Smooth muscle cell (in vitro differentiated cells): ENCODE measurements around the gene SLIT3. TPM values are rescaled to one million over a fixed set of nuclear protein-coding genes. Genes with fewer than 3 reads are reported as not detected.

ENCODE experiments used
- DNase-seq: peaks from one replicate; lab custom pipeline; 2025; ENCODE audit not compliant: unreplicated experiment; lab: John Stamatoyannopoulos, UW
- H2AFZ ChIP-seq: fragments of 200-600 bp; sonication (generic); 2 replicates; pipeline ENCODE4 v1.6.0; 2016; ENCODE audit warnings: antibody characterized with exemption, low read depth, mild to moderate bottlenecking
- H3F3A ChIP-seq: fragments of 200-600 bp; sonication (generic); 2 replicates; pipeline ENCODE4 v1.6.0; 2017; ENCODE audit warnings: antibody characterized with exemption, low read depth
- H3K27ac ChIP-seq: fragments of 200-600 bp; sonication (generic); 2 replicates; pipeline ENCODE4 v1.5.1; 2016; ENCODE audit warnings: low read depth, mild to moderate bottlenecking
- H3K27me3 ChIP-seq: fragments of 200-600 bp; sonication (generic); 2 replicates; pipeline ENCODE4 v1.6.1; 2016; ENCODE audit warnings: low read depth, mild to moderate bottlenecking
- H3K36me3 ChIP-seq: fragments of 200-600 bp; sonication (generic); 2 replicates; pipeline ENCODE4 v1.5.1; 2016; ENCODE audit warnings: low read depth
- H3K4me1 ChIP-seq: fragments of 200-600 bp; sonication (generic); 2 replicates; pipeline ENCODE4 v1.5.1; 2016; ENCODE audit warnings: low read depth
- H3K4me2 ChIP-seq: fragments of 200-600 bp; sonication (generic); 2 replicates; pipeline ENCODE4 v1.6.0; 2016; ENCODE audit warnings: mild to moderate bottlenecking
- H3K4me3 ChIP-seq: fragments of 200-600 bp; sonication (generic); 2 replicates; pipeline ENCODE4 v1.5.1; 2016; ENCODE audit warnings: mild to moderate bottlenecking
- H3K79me2 ChIP-seq: fragments of 200-600 bp; sonication (generic); 2 replicates; pipeline ENCODE4 v1.6.0; 2016; ENCODE audit warnings: low read depth, mild to moderate bottlenecking
- H3K9ac ChIP-seq: fragments of 200-600 bp; sonication (generic); 2 replicates; pipeline ENCODE4 v1.6.0; 2016; ENCODE audit warnings: low read depth
- H3K9me3 ChIP-seq: fragments of 200-600 bp; sonication (generic); replicated peaks from 2 replicates; pipeline ENCODE4 v1.5.1; 2016; ENCODE audit warnings: low read depth
- H4K20me1 ChIP-seq: fragments of 200-600 bp; sonication (generic); 2 replicates; pipeline ENCODE4 v1.6.0; 2016; ENCODE audit warnings: low read depth
- CTCF ChIP-seq: fragments of 200-600 bp; sonication (generic); IDR thresholded peaks from 2 replicates; pipeline ENCODE4 v1.5.1; 2017; ENCODE audit warnings: borderline replicate concordance, mild to moderate bottlenecking, antibody characterized with exemption; ENCODE audit not compliant: insufficient read depth, poor library complexity, severe bottlenecking
- WGBS: methylation state at CpG from one replicate; pipeline ENCODE4 v1.1.7; 2016; ENCODE audit warnings: low lambda C conversion rate; 5-methylcytosine and 5-hydroxymethylcytosine counted together
- polyA plus RNA-seq: library from polyadenylated mRNA; unstranded; fragments of >200 nt; fragmentation: Nextera tagmentation; extraction: Ambion mirVana; gene quantifications from 2 replicates; pipeline ENCODE4 v1.2.1, GENCODE V29; 2016
- total RNA-seq: library from RNA; depleted of rRNA; stranded (reverse); fragments of >200 nt; gene quantifications from 2 replicates; pipeline ENCODE4 v1.2.3, GENCODE V29; 2014

Gene SLIT3
- total and polyA plus RNA-seq, 2 experiments from 2014 or later = 25.4 to 29.5 TPM

DNA sequence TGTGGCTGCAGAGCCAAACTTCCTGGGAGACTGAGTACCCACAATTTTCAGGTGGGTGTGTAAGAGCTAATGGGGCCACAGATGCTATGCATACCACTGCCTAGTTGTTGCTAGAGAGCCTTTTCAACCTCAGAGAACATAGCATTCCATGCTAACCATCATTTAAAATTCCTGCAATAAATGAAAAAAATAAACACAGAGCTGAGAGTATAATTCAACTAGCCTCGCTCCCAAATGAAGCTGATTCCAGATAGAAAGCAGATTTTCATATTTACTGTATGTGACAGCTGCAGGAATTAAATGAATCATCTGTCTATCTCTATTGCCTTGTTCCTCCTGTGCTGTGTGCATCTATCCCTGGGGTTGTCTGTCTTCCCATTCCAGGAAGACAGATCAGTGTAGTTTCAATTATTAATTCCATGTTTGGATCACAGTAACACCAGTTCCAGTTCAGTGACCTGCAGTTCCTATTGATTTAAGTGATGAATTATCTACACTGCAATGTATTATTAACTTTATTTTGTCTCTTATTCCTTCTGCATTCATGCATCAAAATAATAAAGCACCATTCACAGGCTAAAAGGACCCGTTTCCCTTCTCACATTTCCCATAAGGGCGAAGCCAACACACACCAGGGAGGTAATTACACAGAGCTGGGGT, 324.5 kb downstream of the SLIT3 start:
- no peaks in the 10 kb centered on the region for H3K79me2 ChIP-seq
- 70% methylated on average over 3 of the region's 3 CpGs for WGBS
- H3K4me2 ChIP-seq = no peak overlapping the region
- no peaks in the 10 kb centered on the region for H3K4me1 ChIP-seq
- H3F3A ChIP-seq = no peaks in the 10 kb centered on the region
- H2AFZ ChIP-seq = no peak overlapping the region
- no peak for DNase-seq
- H3K36me3 ChIP-seq = no peaks in the 10 kb centered on the region
- TF ChIP-seq CTCF = no peak
- no peaks in the 10 kb centered on the region for H4K20me1 ChIP-seq
- no peak overlapping the region for H3K27ac ChIP-seq
- no peak overlapping the region for H3K4me3 ChIP-seq
- H3K27me3 ChIP-seq = no peaks in the 10 kb centered on the region
- H3K9me3 ChIP-seq = no peaks in the 10 kb centered on the region
- no peak overlapping the region for H3K9ac ChIP-seq

DNA sequence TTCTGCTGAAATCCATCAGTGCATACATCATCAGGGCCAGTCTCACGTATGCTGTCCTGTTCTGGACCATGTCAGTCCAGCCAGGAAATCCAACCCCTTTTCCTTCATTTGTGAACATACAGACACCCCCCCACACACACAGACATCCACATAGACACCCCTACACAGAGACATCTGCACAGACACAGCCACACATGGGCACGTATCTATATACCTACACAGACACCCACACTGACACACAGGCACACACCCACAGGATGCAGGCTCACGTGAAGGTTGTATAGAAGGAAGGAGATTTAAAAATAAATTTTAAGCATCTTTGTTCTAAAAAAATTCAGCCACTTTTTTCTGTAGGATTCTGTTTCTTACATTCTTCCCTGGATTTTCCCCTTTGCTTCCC, 325.6 kb downstream of the SLIT3 start:
- 82% methylated on average over 3 of the region's 3 CpGs for WGBS
- H4K20me1 ChIP-seq = no peaks in the 10 kb centered on the region

GRCh38 chr5:168974082-168974481, 326.9 kb downstream of the SLIT3 start:
- H3K9me3 ChIP-seq = no peaks in the 10 kb centered on the region
- no peak overlapping the region for H3K4me3 ChIP-seq
- no peak overlapping the region for H3K9ac ChIP-seq
- H3K27me3 ChIP-seq = peaks cover 4% of the 10 kb centered on the region
- H2AFZ ChIP-seq = no peak overlapping the region
- no peak for TF ChIP-seq CTCF
- H3F3A ChIP-seq = no peaks in the 10 kb centered on the region
- DNase-seq = no peak
- H3K27ac ChIP-seq = no peak overlapping the region
- H3K4me2 ChIP-seq = peak overlapping the region; percentile 28
- WGBS = 71% methylated on average over 2 of the region's 2 CpGs
- H3K4me1 ChIP-seq = no peaks in the 10 kb centered on the region
- no peaks in the 10 kb centered on the region for H4K20me1 ChIP-seq
- no peaks in the 10 kb centered on the region for H3K79me2 ChIP-seq
- H3K36me3 ChIP-seq = no peaks in the 10 kb centered on the region

More for the DNA sequence above, 325.6 kb downstream of the SLIT3 start:
- H3K27ac ChIP-seq = no peak overlapping the region
- DNase-seq = no peak
- no peaks in the 10 kb centered on the region for H3K4me1 ChIP-seq
- H3K9me3 ChIP-seq = no peaks in the 10 kb centered on the region
- no peak overlapping the region for H3K9ac ChIP-seq
- H3K36me3 ChIP-seq = no peaks in the 10 kb centered on the region
- TF ChIP-seq CTCF = no peak
- no peaks in the 10 kb centered on the region for H3K79me2 ChIP-seq
- H3K27me3 ChIP-seq = peaks cover 4% of the 10 kb centered on the region
- no peak overlapping the region for H3K4me3 ChIP-seq
- H3K4me2 ChIP-seq = no peak overlapping the region
- no peaks in the 10 kb centered on the region for H3F3A ChIP-seq
- H2AFZ ChIP-seq = no peak overlapping the region

DNA sequence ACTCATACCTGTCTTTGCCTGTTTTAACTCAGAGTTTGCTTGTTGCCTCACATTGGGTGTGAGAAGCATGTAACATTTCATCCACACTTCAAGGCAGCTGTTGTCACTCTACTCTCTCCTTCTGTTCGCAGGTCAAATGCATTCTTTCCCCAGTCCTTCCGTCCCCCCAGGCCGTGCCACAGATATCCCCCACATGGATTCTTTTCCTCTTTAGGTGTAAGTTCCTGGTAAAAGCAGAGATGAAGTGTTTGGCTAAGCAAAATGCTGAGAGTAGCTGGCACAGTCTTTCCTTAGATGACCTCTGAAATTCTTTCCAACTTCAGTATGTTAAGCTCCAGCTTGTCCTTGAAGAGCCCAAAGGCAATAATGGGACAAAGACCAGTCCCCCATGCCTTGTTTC, 328.2 kb downstream of the SLIT3 start:
- no peaks in the 10 kb centered on the region for H3K36me3 ChIP-seq
- no peak overlapping the region for H2AFZ ChIP-seq
- no peaks in the 10 kb centered on the region for H3K9me3 ChIP-seq
- H4K20me1 ChIP-seq = no peaks in the 10 kb centered on the region
- H3K4me1 ChIP-seq = no peaks in the 10 kb centered on the region
- no peak overlapping the region for H3K27ac ChIP-seq
- no peaks in the 10 kb centered on the region for H3F3A ChIP-seq
- no peak overlapping the region for H3K4me3 ChIP-seq
- no peaks in the 10 kb centered on the region for H3K79me2 ChIP-seq
- no peak overlapping the region for H3K4me2 ChIP-seq
- H3K9ac ChIP-seq = no peak overlapping the region
- no peak for DNase-seq
- H3K27me3 ChIP-seq = peaks cover 4% of the 10 kb centered on the region
- WGBS = 72% methylated on average over 3 of the region's 3 CpGs
- TF ChIP-seq CTCF = no peak
